ENCODE results near the gene CXCL1.

CXCL1 gene

GRCh38 chr4:73917081-73917501 lies 47.9 kb downstream of the CXCL1 start:
- H3K27me3 ChIP-seq (ENCODE audit: control insufficient read depth in 1 of 2, insufficient read depth in 1 of 2, low read length in 2 of 2): no peaks in the 10 kb centered on the region
- no peak overlapping the region for H2BK120ac ChIP-seq (ENCODE audit: low read depth, low read length)

DNA sequence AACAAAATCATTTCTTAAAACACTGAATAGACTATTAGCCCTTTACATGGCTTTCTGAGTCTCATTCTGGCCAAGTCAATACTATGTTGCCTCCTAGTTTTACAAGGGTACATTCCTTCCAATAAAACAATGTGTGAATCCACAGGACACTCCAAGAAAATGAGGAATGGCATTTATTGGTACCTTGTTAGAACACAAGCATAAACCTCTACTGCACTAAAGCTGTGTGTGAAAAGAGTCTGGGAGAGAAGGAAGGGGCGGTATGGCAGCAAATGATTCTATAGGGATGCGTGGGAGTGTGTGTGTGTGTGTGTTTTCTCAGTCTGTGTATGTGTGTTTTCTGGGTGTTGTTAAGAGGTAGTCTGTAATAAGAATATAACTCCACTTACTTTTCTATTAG lies 48.9 kb downstream of the CXCL1 start:
- Histone ChIP-seq H4K8ac (ENCODE audit: low read length) (no peak overlapping the region), H3K27me3 (ENCODE audit: control insufficient read depth in 1 of 2, insufficient read depth in 1 of 2, low read length in 2 of 2) (no peaks in the 10 kb centered on the region), H3K9me3 (ENCODE audit: control insufficient read depth, low read length) (no peaks in the 10 kb centered on the region), H3K18ac (ENCODE audit: low read depth in 1 of 2, low read length in 2 of 2) (peak overlapping the region; percentile 50 to 95), H3K36me3 (ENCODE audit: control insufficient read depth in 1 of 2, insufficient read depth in 2 of 2, low read depth in 1 of 2, low read length in 2 of 2) (no peaks in the 10 kb centered on the region), H2BK15ac (ENCODE audit: low read depth, poor library complexity, severe bottlenecking) (no peak overlapping the region), H4K91ac (ENCODE audit: low read length) (peak overlapping the region; percentile 43), H2BK12ac (ENCODE audit: low read length in 2 of 2) (peak overlapping the region; percentile 44 to 98), H2AK5ac (ENCODE audit: low read length, severe bottlenecking) (peak overlapping the region; percentile 91), H3K4me1 (ENCODE audit: control insufficient read depth, insufficient read depth, low read depth, low read length) (peaks cover 1% of the 10 kb centered on the region), H3K4me2 (ENCODE audit: low read length, poor library complexity, severe bottlenecking) (no peak overlapping the region), H3K4me3 (ENCODE audit: insufficient read depth in 1 of 2, low read depth in 1 of 2, low read length in 2 of 2) (no peak overlapping the region), H3K9ac (ENCODE audit: low read length) (no peak overlapping the region), H2BK5ac (ENCODE audit: low read depth, low read length, poor library complexity, severe bottlenecking) (peak overlapping the region; percentile 92), H3K4ac (ENCODE audit: low read depth in 1 of 2, low read length in 2 of 2) (peak overlapping the region; percentile 46 to 94), H3K79me1 (replicated peaks; ENCODE audit: low read length, poor library complexity, severe bottlenecking) (no peaks in the 10 kb centered on the region), H2AFZ (ENCODE audit: low read depth, low read length) (no peak overlapping the region), H2BK120ac (ENCODE audit: low read depth, low read length) (peak overlapping the region; percentile 65), H3K23ac (ENCODE audit: low read length in 2 of 2) (peak overlapping the region in 1 of 2 experiments; percentile 96), H3K27ac (ENCODE audit: low read length, poor library complexity, severe bottlenecking) (peak overlapping the region; percentile 92), H3K14ac (ENCODE audit: low read length in 2 of 2) (no peak overlapping the region)
- 100% methylated on average over 2 of the region's 2 CpGs for WGBS
- no peak for DNase-seq

More at GRCh38 chr4:73917081-73917501, 47.9 kb downstream of the CXCL1 start:
- H3K36me3 ChIP-seq (ENCODE audit: control insufficient read depth in 1 of 2, insufficient read depth in 2 of 2, low read depth in 1 of 2, low read length in 2 of 2): no peaks in the 10 kb centered on the region
- H3K18ac ChIP-seq (ENCODE audit: low read depth in 1 of 2, low read length in 2 of 2): no peak overlapping the region
- H3K9me3 ChIP-seq (ENCODE audit: control insufficient read depth, low read length): no peaks in the 10 kb centered on the region
- no peak overlapping the region for H3K4me2 ChIP-seq (ENCODE audit: low read length, poor library complexity, severe bottlenecking)
- DNase-seq: peak; percentile 98
- no peak overlapping the region for H2BK12ac ChIP-seq (ENCODE audit: low read length in 2 of 2)
- no peak overlapping the region for H3K4ac ChIP-seq (ENCODE audit: low read depth in 1 of 2, low read length in 2 of 2)
- H3K9ac ChIP-seq (ENCODE audit: low read length): peak overlapping the region; percentile 9
- no peak overlapping the region for H4K8ac ChIP-seq (ENCODE audit: low read length)
- H4K91ac ChIP-seq (ENCODE audit: low read length): no peak overlapping the region
- no peak overlapping the region for H2AFZ ChIP-seq (ENCODE audit: low read depth, low read length)
- no CpG with 5 or more reads among the region's 2 CpGs for WGBS
- H3K79me1 ChIP-seq (replicated peaks; ENCODE audit: low read length, poor library complexity, severe bottlenecking): no peaks in the 10 kb centered on the region
- H3K14ac ChIP-seq (ENCODE audit: low read length in 2 of 2): no peak overlapping the region
- H3K4me1 ChIP-seq (ENCODE audit: control insufficient read depth, insufficient read depth, low read depth, low read length): peaks cover 1% of the 10 kb centered on the region
- peak overlapping the region; percentile 93 for H3K27ac ChIP-seq (ENCODE audit: low read length, poor library complexity, severe bottlenecking)
- no peak overlapping the region for H2BK15ac ChIP-seq (ENCODE audit: low read depth, poor library complexity, severe bottlenecking)
- H3K23ac ChIP-seq (ENCODE audit: low read length in 2 of 2): no peak overlapping the region
- no peak overlapping the region for H2AK5ac ChIP-seq (ENCODE audit: low read length, severe bottlenecking)
- H2BK5ac ChIP-seq (ENCODE audit: low read depth, low read length, poor library complexity, severe bottlenecking): peak overlapping the region; percentile 92
- no peak overlapping the region for H3K4me3 ChIP-seq (ENCODE audit: insufficient read depth in 1 of 2, low read depth in 1 of 2, low read length in 2 of 2)

GRCh38 chr4:73919691-73920090 lies 50.5 kb downstream of the CXCL1 start:
- Histone ChIP-seq H3K4me2 (ENCODE audit: low read length, poor library complexity, severe bottlenecking) (no peak overlapping the region), H2AFZ (ENCODE audit: low read depth, low read length) (no peak overlapping the region), H2BK120ac (ENCODE audit: low read depth, low read length) (no peak overlapping the region), H4K91ac (ENCODE audit: low read length) (no peak overlapping the region), H3K36me3 (ENCODE audit: control insufficient read depth in 1 of 2, insufficient read depth in 2 of 2, low read depth in 1 of 2, low read length in 2 of 2) (no peaks in the 10 kb centered on the region), H2AK5ac (ENCODE audit: low read length, severe bottlenecking) (peak overlapping the region; percentile 57), H3K79me1 (replicated peaks; ENCODE audit: low read length, poor library complexity, severe bottlenecking) (no peaks in the 10 kb centered on the region), H3K14ac (ENCODE audit: low read length in 2 of 2) (no peak overlapping the region), H3K27me3 (ENCODE audit: control insufficient read depth in 1 of 2, insufficient read depth in 1 of 2, low read length in 2 of 2) (no peaks in the 10 kb centered on the region), H3K18ac (ENCODE audit: low read depth in 1 of 2, low read length in 2 of 2) (peak overlapping the region; percentile 52 to 80), H3K4ac (ENCODE audit: low read depth in 1 of 2, low read length in 2 of 2) (no peak overlapping the region), H2BK15ac (ENCODE audit: low read depth, poor library complexity, severe bottlenecking) (no peak overlapping the region), H4K8ac (ENCODE audit: low read length) (no peak overlapping the region), H3K27ac (ENCODE audit: low read length, poor library complexity, severe bottlenecking) (peak overlapping the region; percentile 57), H2BK5ac (ENCODE audit: low read depth, low read length, poor library complexity, severe bottlenecking) (no peak overlapping the region), H3K9me3 (ENCODE audit: control insufficient read depth, low read length) (no peaks in the 10 kb centered on the region), H3K9ac (ENCODE audit: low read length) (no peak overlapping the region), H2BK12ac (ENCODE audit: low read length in 2 of 2) (peak overlapping the region; percentile 9 to 63), H3K4me3 (ENCODE audit: insufficient read depth in 1 of 2, low read depth in 1 of 2, low read length in 2 of 2) (no peak overlapping the region), H3K23ac (ENCODE audit: low read length in 2 of 2) (no peak overlapping the region), H3K4me1 (ENCODE audit: control insufficient read depth, insufficient read depth, low read depth, low read length) (peaks cover 1% of the 10 kb centered on the region)
- DNase-seq: no peak
- 90% methylated on average over 3 of the region's 3 CpGs for WGBS

All from mesenchymal stem cell (in vitro differentiated cells and primary cell).